NCI-H510A treated with DMSO at 0.1 percent for 48 hours (cell line): ENCODE measurements around the gene MNS1.
"Not testable (repeated sequence)": the region's sequence is repeated elsewhere in the genome, so short reads cannot be mapped to it uniquely, and the experiment has no call there.

Experiments
- DNase-seq: peaks from one replicate; lab custom pipeline; 2025; lab: John Stamatoyannopoulos, UW

MNS1 gene, protein sequence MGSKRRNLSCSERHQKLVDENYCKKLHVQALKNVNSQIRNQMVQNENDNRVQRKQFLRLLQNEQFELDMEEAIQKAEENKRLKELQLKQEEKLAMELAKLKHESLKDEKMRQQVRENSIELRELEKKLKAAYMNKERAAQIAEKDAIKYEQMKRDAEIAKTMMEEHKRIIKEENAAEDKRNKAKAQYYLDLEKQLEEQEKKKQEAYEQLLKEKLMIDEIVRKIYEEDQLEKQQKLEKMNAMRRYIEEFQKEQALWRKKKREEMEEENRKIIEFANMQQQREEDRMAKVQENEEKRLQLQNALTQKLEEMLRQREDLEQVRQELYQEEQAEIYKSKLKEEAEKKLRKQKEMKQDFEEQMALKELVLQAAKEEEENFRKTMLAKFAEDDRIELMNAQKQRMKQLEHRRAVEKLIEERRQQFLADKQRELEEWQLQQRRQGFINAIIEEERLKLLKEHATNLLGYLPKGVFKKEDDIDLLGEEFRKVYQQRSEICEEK

DNA sequence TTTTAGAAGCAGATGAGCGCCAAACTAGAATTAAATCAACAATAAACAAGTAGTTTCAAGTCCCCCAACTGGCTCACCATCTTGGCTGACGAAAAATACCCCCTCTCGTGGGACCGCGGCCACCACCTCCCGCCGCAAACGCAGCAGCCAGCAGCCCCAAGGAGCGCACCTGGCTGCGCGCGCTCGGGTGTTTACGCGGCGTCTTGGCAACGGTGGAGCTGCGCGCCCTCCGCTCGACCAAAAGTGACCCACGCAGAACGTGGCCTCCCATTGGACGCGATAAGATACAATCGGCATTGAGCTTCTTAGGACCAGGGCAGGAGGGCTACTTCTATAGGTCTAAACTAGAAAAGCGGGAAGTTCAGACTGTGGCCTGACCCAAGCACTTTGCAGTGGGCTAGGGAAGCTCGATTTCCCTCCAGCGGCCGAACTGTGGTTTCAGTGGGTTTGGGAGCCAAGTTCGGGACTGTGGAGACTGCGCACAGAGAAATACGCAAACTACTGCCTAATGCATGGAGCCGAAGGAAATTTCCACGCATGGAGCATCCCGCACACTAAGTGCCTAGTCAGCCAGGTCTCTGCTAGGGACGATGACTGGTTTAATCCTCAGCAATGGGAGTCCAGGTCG is at the start of gene MNS1:
MNS1 (minus strand) TSS at position 245 of the 628 bp plus-strand sequence; CDS start at position 80, 165 bp downstream.
- peak; percentile 88 for DNase-seq

DNA sequence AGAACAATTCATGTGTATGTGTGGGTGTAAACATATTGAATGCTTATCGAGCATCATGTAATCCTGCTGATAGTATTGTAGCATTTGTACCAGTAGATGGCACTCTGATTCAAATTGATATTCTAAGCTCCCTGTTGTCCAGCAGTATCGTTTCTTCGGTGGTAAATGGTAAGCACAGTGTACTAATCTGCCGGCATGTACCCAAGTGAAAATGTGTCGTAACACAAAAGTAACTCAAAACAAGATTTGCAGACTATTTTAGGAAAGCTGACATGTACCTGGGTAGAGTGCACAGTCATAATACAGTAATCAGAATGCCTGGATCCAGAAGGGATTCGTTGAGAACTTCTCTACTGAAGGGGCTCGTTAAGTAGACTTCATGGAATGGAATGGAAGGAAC is 31.7 kb upstream of the MNS1 start:
- DNase-seq = peak; percentile 59

- no peak for DNase-seq
These were observed 30.6 kb upstream of the MNS1 start for GRCh38 chr15:56495533-56495932.

DNA sequence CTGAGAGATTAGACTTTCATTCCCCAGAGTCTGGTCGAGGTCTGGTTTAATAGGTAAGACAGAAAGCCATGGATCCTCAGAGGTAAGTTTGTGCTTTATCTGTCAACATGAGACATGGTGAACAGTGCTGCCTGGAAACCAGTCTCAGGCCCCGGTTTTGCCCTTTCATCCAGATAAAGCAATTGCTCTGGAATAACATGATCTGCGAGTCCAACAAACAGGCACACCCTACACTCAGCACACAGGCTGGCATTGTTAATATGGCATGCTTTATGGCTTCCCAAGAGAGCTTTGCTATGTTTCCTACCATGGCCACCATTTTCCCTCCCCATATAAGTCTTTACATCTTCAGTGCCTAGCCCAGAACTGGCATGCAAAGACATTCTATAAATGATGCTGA is 30.1 kb upstream of the MNS1 start:
- DNase-seq = no peak

GRCh38 chr15:56492791-56493555 is 28.0 kb upstream of the MNS1 start:
- no peak for DNase-seq

- no peak for DNase-seq
These were observed 27.3 kb upstream of the MNS1 start for GRCh38 chr15:56492236-56492635.

DNA sequence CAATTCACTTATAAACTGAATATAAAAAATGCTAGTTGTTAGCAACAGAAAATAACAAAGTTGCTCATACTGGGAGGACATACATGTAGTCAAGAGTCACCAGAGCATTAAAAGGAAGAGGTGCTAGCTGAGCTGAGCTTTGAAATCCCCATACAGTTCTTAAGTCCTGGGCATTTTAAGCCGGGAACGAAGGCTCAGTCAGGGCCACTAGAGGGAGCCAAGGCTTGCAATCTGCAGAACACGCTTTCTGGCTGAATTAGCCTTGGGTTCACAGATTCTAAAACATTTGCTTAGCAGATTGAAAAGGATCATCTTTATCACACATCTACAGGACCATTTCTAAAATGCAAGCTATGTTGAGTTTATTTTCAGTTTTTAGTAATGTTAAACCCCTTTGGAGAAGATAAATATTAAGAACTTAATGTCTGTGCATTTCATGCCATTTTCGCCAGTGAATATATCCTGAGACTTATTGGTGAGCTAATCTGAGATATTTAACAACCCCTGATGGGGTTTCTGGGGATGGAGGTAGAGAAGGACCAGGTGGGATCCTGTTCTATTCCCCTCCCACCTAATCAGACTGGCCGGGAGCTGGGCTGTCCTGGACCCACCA is 26.3 kb upstream of the MNS1 start:
- peak; percentile 38 for DNase-seq

DNA sequence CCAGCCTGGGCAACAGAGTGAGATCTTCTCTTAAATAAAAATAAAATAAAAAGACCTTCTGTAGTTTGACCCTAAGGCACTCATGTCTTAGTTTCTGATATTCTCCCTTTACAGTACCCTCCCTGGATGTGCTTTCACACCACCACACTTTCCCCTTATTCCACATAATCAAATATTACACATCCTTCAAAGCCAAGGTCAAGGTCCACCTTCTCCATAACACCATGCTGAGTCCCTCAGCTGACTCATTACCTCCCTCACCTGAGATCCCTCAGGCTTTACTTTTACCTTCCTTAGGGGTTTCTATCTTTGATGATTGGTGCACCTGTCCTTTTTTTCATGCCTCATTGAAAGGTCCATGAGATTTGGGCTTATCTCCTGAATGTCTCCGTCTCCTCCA is 25.5 kb upstream of the MNS1 start:
- no peak for DNase-seq

GRCh38 chr15:56486206-56486605 is 21.3 kb upstream of the MNS1 start:
- DNase-seq = not testable (repeated sequence)

- DNase-seq = not testable (repeated sequence)
These were observed 20.5 kb upstream of the MNS1 start for GRCh38 chr15:56485426-56485825.

DNA sequence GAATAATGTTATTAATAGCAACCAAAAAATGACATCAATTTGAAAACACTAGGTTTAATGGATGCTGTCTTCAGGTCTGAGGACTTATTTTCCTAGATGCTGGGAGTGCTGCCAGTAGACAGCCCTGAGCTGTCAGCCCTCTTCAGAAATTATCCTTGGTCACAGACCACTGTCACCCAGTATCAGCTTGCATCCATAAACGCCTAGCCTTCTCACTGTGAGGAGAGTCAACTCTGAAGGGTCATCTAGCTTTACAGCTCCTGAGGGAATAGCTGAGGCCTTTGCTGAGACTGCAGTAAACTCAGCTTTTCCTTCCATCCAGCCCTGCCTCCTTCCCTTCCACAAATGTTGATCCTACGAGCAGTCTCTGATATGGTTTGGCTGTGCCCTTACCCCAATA is 19.4 kb upstream of the MNS1 start:
- DNase-seq = no peak

- no peak for DNase-seq
These were observed 10.4 kb upstream of the MNS1 start for GRCh38 chr15:56475351-56475750.

DNA sequence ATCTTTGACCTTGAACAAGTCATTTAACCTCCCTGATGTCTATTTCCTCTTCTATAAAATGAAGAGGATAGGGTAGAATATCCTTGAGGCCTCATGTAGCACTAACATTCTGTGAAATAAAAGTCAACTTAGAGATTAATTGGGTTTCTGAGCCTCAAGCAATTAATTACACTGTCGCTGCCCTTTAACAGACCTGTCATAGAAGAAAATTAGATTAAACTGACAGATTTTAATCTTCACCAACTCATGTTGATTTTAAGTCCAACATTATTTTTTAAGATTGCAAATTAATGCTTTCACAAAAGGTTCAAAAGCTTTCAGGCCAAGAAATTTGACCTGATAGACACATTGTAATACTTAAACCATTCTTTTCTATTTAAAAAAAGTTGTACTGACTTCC is 8.1 kb upstream of the MNS1 start:
- DNase-seq = no peak

DNA sequence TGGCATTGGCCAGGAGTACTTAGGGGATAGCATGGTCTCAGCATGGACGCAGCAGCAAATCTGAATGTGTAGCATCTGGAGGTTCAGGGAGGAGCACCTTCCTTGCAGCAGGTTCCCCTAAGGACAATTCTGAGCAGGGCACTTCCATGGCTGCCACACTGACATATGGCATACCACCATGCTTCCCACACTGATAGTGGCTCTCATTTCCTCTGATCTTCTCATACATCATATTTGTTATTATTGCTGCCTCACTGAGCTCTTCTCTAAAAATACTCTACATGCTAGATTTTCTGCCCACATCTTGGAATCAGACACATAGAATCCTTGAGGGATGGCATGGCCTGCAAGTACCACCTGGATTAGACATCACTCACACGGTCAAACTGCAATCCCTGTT is 7.3 kb upstream of the MNS1 start:
- no peak for DNase-seq

DNA sequence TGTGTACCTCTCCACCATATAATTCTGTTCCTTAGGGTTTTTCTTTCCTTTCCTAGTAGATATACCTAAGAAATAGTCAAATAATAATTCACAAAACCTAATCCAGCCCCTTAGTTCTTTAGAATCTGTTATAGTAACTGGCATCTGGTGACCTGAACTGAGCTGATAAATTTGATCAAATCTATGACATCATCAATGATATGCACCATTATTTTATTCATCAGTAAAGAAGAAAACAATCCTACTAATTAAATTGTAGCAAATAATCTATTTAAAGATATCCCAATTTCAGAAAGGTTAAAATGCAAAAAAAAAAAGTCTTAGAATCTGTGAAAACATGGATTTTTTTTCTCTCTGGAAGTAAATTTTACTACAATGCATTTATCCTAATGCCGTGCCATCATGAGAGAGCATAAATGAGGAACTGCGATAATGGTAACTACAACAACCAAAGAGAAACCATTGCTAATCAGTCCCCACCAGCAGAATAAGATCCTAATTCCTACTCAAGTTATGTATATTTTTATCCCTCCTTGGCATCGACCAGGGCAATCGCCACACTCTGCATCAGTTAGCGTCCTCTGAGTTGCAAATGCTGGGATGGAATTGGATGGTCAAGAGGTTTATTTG is 6.6 kb upstream of the MNS1 start:
- DNase-seq = no peak

DNA sequence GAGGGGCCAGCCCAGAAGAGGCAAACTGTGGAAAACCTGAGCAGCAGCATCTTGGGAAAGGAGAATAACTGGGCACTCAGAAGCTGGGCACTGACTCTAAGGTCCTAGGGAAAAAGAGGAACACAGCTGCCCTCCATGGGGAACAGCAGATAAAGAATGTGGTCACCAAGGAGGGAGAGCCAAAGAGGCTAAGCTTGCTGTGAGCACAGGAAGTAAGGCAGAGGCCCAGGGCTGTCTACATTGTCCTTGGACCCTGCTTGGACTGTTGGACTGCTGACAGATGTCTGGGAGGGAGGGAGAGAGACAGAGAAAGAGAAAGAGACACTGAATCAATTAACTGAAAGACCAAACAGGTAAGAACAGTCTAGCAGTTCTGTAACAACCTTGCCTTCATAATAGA is 4.5 kb upstream of the MNS1 start:
- no peak for DNase-seq

DNA sequence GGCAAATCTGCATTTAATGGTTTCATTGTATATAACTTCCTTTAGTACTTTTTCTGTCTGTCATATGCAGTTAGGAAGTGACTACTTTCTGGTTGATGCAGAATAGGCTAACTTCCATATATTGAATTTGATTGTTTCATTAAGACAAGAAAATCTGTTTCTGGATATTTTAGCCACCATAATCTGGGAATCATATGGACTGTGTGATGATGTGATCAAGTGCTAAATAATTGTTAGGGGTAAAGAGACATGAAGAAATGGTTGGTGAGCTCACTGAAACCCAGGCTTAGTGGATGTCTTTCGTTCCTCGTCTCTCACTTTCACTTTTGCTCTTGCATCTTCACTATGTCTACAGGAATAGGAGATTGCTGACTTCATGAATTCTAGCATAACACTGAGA is 3.5 kb upstream of the MNS1 start:
- DNase-seq = no peak

DNA sequence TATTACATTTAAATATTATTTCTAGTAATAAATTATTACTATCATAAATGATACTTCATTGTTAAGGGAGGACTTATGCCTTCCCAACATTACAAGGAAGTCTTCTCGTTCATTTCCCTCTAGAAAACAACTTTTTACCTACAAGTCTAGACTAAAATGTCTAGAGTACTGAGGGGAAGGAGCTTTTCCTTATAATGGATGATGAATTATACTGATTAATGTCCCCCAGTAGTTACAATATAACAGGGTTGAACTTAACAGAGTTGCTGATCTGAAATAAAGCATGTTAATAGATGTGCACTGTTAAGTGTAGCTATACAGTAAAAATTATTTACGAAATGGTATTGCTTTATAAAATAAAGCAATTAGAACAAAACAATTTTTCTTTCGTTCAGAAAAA is 2.7 kb upstream of the MNS1 start:
- DNase-seq = no peak

- DNase-seq = no peak
These were observed 4.0 kb downstream of the MNS1 start for GRCh38 chr15:56460947-56461346.

DNA sequence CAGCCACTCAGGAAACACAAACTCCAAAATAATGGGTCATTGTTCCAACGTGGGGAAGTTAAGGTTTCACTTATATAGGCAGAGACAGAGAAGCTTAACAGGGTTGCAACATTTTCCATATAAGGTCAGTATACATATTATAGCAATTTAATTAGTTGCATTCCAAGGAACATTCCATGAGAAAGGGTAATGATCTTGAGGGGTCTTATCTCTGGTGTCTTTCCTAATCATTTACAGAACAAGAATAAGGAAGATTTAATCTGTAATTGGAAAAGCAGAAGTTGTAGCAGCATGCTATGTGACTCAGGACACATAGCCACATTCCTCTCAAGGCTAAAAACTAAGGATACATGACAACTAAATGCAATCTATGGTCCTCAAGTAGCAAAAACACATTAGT is 4.9 kb downstream of the MNS1 start:
- DNase-seq = no peak

DNA sequence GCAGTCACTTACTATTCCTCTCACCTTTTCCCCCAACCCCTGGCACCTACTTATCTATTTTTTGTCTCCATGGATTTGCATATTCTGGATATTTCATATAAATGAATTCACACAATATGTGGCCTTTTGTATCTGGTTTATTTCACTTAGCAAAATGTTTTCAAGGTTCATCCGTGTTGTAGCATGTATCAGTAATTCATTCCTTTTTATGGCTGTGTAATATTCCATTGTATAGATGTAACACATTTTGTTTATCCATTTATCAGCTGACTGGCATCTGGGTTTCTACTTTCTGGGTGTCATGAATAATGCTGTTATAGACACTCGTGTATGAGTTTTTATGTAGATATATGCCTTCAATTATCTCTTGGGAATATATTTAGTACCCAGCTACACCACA is 5.8 kb downstream of the MNS1 start:
- no peak for DNase-seq

- DNase-seq = no peak
These were observed 8.7 kb downstream of the MNS1 start for GRCh38 chr15:56456229-56456628.
